GM19240 (cell line): Measurements from ENCODE around the gene ABI2.

Experiments
- DNase-seq: peaks from one replicate; pipeline ENCODE4 v3.0.0; 2011; ENCODE audit warnings: low spot score; ENCODE audit not compliant: insufficient read length

ABI2 gene

DNA sequence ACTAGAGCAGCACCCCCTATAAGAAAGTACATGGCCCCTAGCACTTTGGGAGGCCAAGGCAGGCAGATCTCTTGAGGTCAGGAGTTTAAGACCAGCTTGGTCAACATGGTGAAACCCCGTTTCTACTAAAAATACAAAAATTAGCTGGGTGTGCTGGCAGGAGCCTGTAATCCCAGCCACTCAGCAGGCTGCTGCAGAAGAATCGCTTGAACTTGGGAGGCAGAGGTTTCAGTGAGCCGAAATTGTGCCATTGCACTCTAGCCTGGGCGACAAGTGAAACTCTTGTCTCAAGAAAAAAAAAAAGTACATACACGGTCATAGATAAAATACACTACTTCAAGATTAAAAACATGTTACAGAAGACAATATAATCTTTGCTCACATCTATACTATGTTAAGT, 143.1 kb downstream of the ABI2 start:
- DNase-seq: no peak

DNA sequence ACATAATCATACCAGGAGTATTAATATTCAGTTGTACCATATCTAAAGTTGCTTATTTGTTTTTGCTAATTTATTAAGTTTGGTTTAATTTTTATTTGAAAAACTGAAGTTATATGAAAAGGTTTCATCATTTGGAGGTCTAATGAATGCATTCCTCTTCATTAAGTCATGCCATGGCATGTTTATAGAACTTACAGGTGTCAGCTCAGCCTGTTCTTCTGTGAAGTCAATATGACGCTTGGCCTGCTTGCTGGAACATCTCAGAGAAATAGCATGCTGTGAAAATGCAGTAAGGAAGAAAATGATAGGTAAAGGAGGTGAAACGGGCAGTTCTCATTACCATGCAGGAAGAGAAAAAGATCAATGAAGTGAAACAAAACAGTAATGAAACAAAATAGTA, 148.7 kb downstream of the ABI2 start:
- DNase-seq: no peak

DNA sequence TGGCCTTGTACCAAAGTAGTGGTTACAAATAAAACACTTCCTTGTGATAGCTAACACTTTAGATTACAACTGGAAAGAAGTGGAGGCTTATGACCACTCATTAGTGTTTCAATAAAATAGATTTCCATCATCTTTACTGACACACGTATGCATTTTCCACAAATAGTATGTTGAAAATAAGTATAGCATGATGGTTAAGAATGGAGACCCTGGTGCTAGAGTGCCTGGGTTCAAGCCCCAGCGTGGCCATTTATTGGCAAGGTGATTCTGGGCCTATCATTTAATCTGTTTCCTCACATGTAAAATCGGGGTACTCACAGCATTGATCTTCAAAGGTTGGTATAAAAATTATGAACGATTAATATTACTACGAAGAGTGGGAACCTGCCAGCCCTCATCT, 152.4 kb downstream of the ABI2 start:
- no peak for DNase-seq

DNA sequence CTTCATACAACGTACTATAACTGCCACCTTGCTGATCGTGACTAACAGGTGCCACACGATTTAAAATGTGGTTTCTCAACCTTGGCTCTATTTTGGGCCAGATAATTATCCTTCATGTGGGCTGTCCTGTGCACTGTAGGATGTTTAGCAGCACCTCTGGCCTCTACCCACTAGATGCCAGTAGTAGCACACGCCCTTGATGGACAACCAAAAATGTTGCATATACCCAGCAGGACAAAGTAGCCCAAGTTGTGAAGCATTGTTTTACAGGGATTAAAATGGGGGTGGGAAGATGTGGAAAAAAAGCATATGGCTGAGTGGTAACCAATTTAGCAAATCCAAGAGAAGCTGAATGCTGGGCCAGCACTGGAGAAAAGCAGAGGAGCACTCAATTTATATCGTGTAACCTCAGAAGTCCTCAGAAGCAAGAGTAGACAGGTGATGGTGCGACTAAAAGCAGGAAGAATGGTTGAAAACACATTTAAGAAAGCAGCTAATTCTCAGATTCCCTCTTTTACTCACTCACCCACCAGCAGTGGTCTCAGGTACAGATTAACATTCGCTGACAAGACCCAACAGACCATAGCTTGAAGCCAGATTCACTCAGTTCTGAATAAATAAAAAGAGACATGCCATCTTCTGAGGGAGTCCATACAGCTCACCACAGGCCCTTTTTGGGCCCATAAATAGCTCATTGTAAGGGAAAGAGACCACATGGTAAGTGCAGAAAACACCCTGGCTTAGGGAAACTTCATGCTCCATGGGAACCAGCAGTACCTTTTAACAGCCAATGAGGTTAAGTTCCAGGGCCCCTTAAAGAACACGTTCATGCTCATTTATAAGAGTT, 156.3 kb downstream of the ABI2 start:
- DNase-seq: no peak

DNA sequence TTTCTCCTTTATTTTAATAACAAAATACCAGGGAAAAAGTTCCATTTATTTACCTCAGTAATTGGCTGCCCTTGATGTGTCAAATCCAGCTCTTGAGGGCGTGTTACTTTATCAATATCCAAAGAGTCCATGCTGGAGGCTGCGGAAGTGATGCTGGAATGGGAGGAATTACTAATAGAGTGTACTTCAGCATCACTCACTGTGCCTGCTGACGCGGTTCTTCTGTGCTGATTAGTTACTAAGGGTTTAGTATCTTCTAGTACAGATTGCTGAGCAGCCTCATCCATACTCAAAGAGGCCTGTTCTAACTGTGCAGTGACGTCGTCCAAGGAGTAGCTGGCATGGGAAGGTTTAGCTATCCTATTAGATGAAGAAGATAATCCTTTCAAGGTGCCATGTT, 161.3 kb downstream of the ABI2 start:
- no peak for DNase-seq

DNA sequence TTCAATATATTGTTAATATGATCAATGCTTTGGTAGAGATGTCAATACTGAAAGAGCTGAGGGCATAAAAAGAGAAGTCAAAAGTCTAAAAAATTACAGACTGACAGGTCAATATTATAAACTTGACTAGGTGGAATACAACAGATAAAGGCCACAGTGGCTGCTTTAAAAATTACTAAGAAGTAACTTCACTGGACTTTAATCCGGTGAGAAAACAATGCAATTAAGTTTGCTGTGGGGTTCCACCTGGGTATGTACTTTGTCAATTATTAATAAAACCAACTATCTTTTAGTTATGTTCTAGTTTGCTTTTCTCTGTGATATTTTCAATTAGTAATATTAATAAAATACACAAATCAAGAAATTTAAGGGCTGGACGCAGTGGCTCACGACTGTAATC, 162.2 kb downstream of the ABI2 start:
- no peak for DNase-seq

DNA sequence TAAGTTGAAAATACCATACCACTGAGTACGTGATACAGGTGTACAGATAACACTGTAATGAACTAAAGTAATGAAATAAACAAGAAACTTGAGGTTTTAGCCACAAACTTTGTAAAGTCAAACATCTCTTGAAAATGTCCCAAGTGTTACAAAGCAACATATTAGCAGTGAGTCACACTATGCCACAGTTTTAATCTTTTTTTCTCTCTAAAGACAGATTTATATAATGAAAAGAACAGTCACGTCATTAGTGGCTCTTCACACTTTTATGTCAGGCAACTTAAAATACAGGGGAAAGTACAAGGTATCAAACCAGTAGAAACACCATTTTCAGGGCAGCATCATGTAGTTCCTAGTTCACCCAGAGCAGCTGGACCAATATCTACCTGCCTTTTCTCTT, 164.8 kb downstream of the ABI2 start:
- no peak for DNase-seq
